Neutrophil (primary cell): ENCODE measurements around the gene XAB2.

Source experiments
- H3K27ac ChIP-seq: fragments of 200-600 bp; sonication (generic); 2 replicates; pipeline ENCODE4 v1.5.1; 2016; ENCODE audit warnings: mild to moderate bottlenecking, moderate library complexity
- H3K27me3 ChIP-seq: fragments of 200-600 bp; sonication (generic); 2 replicates; pipeline ENCODE4 v1.6.0; 2016; ENCODE audit warnings: mild to moderate bottlenecking
- H3K36me3 ChIP-seq: fragments of 200-600 bp; sonication (generic); 2 replicates; pipeline ENCODE4 v1.5.1; 2017
- H3K4me1 ChIP-seq, 2 experiments: fragments of 200-600 bp in 1 of 2; sonication (generic) in 1 of 2; 1 replicate in 1 of 2; 2 replicates in 1 of 2; pipeline versions ENCODE4 v1.5.1 to v1.6.1; 2013 to 2016; ENCODE audit warnings: low read depth in 1 of 2, low read length in 1 of 2, mild to moderate bottlenecking in 1 of 2, moderate library complexity in 1 of 2; ENCODE audit not compliant: control insufficient read depth in 1 of 2, insufficient read depth in 1 of 2
- H3K4me3 ChIP-seq, 2 experiments: fragments of 200-600 bp in 1 of 2; sonication (generic) in 1 of 2; 1 replicate in 1 of 2; 2 replicates in 1 of 2; pipeline ENCODE4 v1.5.1; 2013 to 2016; ENCODE audit warnings: low read depth in 1 of 2, low read length in 1 of 2, mild to moderate bottlenecking in 1 of 2, moderate library complexity in 1 of 2
- H3K9me3 ChIP-seq: fragments of 200-600 bp; sonication (generic); 2 replicates; pipeline ENCODE4 v1.5.1; 2016
- CTCF ChIP-seq: fragments of 200-600 bp; sonication (generic); IDR thresholded peaks from 2 replicates; pipeline ENCODE4 v1.5.1; 2016; ENCODE audit warnings: antibody characterized with exemption

The XAB2 gene

GRCh38 chr19:7629347-7630054 lies at the start of gene XAB2, which contains the start of gene PET100:
Gene XAB2, minus strand, starts transcription at chr19:7629545. Its CDS starts 18 bp downstream, at chr19:7629527.
Gene PET100, plus strand, starts transcription at chr19:7629793. Its CDS starts 41 bp downstream, at chr19:7629834.
- TF ChIP-seq CTCF, result peak; percentile 49
- Histone ChIP-seq H3K36me3 (peaks cover 46% of the 10 kb centered on the region), H3K9me3 (no peaks in the 10 kb centered on the region), H3K4me3 (peak within 1 kb of the TSS; percentile 88 to 97), H3K27ac (peak within 1 kb of the TSS; percentile 91), H3K4me1 (peaks cover 24 to 27% of the 10 kb centered on the region in 2 experiments), H3K27me3 (no peaks in the 10 kb centered on the region)

- Histone ChIP-seq H3K4me3 (peak overlapping the region; percentile 61 to 100), H3K36me3 (peaks cover 11% of the 10 kb centered on the region), H3K27ac (peak overlapping the region; percentile 96), H3K4me1 (peaks cover 93 to 94% of the 10 kb centered on the region in 2 experiments), H3K9me3 (no peaks in the 10 kb centered on the region), H3K27me3 (no peaks in the 10 kb centered on the region)
- TF ChIP-seq CTCF, result peak; percentile 25
Measured at GRCh38 chr19:7677669-7678311, 48.4 kb upstream of the XAB2 start.

DNA sequence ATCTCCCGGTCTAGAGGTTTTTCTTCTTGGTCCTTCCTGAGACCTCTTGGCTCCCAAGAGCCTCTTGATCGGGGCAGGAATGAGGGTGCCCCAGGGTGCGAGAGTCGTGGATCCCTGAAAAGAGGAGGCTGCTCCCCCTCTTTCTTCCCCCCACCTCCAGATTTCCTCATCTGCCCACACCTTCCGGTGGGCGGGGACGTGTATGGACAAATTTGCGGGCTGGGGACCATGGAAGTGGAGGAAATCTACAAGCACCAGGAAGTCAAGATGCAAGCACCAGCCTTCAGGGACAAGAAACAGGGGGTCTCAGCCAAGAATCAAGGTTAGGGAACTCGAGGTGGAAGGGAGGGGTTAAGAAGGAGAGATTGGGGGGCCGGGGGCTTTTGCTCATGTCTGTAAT lies 47.5 kb upstream of the XAB2 start, which contains the start of gene MCEMP1:
TSS of gene MCEMP1 (plus strand) at position 237 of the 400 bp plus-strand sequence. CDS start at position 268, 31 bp downstream.
- Histone ChIP-seq H3K4me3 (peak within 1 kb of the TSS; percentile 61 to 100), H3K27ac (peak within 1 kb of the TSS; percentile 96), H3K9me3 (no peaks in the 10 kb centered on the region), H3K36me3 (peaks cover 4% of the 10 kb centered on the region), H3K4me1 (peaks cover 94% of the 10 kb centered on the region in 2 experiments), H3K27me3 (no peaks in the 10 kb centered on the region)
- no peak for TF ChIP-seq CTCF

DNA sequence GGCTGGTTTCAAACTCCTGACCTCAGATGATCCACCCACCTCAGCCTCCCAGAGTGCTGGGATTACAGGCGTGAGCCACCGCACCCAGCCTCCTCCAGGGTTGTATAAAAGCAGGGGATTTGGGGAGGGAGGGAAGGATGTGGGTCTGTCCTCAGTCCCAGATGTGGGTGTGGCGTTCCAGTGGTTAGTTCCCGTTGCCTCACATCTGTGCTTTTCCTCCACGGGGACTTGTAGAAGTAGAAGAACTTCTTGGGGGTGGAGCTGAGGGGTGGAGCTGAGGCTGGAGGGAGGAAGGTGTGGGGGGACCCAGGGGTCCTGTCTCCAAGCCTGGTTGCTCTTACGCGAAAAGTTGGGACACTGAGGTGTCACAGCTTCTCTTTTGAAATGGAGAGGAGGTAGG lies 47.0 kb upstream of the XAB2 start:
- Histone ChIP-seq H3K4me1 (peaks cover 92 to 93% of the 10 kb centered on the region in 2 experiments), H3K36me3 (peaks cover 4% of the 10 kb centered on the region), H3K9me3 (no peaks in the 10 kb centered on the region), H3K27me3 (no peaks in the 10 kb centered on the region), H3K4me3 (peak overlapping the region; percentile 61 to 100), H3K27ac (peak overlapping the region; percentile 96)
- no peak for TF ChIP-seq CTCF

DNA sequence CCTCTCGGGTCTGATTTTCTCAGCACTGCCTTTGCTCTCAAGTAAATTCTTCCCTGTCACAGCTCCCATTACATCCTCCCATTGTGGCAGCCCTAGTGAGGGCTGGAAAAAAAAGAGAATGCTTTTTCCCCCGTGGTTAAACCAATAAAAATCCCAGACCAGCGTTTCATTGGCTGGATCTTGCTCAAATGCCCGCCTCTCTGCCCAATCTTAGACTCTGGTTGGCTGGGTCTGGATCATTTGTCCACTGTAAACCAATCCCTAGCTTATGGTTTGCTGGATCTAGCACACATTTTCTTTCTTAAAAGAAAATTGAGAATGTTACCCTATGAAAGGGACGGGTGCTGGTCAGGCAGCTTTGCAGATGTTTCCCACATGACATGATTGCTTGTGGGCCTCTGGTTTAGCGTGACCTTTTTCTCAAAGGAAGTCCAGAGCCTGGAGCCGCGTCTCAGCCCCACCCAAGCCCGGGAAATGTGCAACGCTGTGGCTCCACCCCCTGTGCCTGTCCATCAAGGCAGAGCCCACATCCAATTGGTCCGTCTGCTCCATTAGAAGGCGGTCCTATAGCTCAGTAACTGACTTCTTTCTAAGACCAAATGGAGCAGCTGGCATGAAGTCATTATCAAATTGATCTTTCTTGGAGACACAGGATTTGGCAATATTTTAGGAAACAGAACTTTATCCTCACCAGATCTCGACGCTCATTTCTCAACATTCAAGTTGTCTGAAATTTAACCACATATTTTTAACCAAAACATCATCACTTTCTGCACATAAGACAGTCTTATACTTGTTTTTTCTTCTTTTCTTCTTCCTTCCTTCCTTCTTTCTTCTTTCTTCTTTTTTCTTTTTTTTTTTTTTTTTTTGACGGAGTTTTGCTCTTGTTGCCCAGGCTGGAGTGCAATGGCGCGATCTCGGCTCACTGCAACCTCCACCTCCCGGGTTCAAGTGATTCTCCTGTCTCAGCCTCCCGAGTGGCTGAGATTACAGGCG lies 45.0 kb upstream of the XAB2 start:
- H3K9me3 ChIP-seq, result no peaks in the 10 kb centered on the region
- H3K27ac ChIP-seq, result peak overlapping the region; percentile 96
- H3K27me3 ChIP-seq, result no peaks in the 10 kb centered on the region
- H3K4me1 ChIP-seq, result peaks cover 92 to 93% of the 10 kb centered on the region in 2 experiments
- no peak for TF ChIP-seq CTCF
- no peaks in the 10 kb centered on the region for H3K36me3 ChIP-seq
- peak overlapping the region; percentile 44 to 53 for H3K4me3 ChIP-seq
